HEK293 (cell line): ENCODE results near the gene SAP30L.

ENCODE experiments used
- CTCF ChIP-seq: fragments of 450-650 bp; formaldehyde crosslinking; IDR thresholded peaks from 2 replicates; pipeline ENCODE4 v1.5.1; 2016; ENCODE audit warnings: missing biosample characterization, missing genetic modification characterization
- KLF7 ChIP-seq: fragments of 450-650 bp; formaldehyde crosslinking; IDR thresholded peaks from 2 replicates; pipeline ENCODE4 v1.5.1; 2016; ENCODE audit warnings: missing biosample characterization, missing genetic modification characterization, borderline replicate concordance
- PRDM4 ChIP-seq: fragments of 450-650 bp; formaldehyde crosslinking; IDR thresholded peaks from 2 replicates; pipeline ENCODE4 v1.5.1; 2017; ENCODE audit warnings: missing biosample characterization, missing genetic modification characterization
- REPIN1 ChIP-seq: fragments of 450-650 bp; formaldehyde crosslinking; IDR thresholded peaks from 2 replicates; pipeline ENCODE4 v1.5.1; 2017; ENCODE audit warnings: missing biosample characterization, missing genetic modification characterization, low read depth
- REST ChIP-seq: fragments of 450-650 bp; formaldehyde crosslinking; IDR thresholded peaks from 2 replicates; pipeline ENCODE4 v1.5.1; 2016; ENCODE audit warnings: missing biosample characterization, missing genetic modification characterization
- YY1 ChIP-seq: fragments of 450-650 bp; formaldehyde crosslinking; IDR thresholded peaks from 2 replicates; pipeline ENCODE4 v1.5.1; 2018; ENCODE audit warnings: missing biosample characterization, missing genetic modification characterization
- ZNF184 ChIP-seq: fragments of 450-650 bp; IDR thresholded peaks from 2 replicates; pipeline ENCODE4 v1.5.1; 2018; ENCODE audit warnings: missing biosample characterization, mild to moderate bottlenecking, missing genetic modification characterization
- ZNF202 ChIP-seq: fragments of 450-650 bp; formaldehyde crosslinking; IDR thresholded peaks from 2 replicates; pipeline ENCODE4 v1.5.1; 2016; ENCODE audit warnings: missing biosample characterization, missing genetic modification characterization, borderline replicate concordance
- ZNF280C ChIP-seq: fragments of 450-650 bp; formaldehyde crosslinking; IDR thresholded peaks from 2 replicates; pipeline ENCODE4 v1.5.1; 2016; ENCODE audit warnings: missing biosample characterization, missing genetic modification characterization
- ZNF394 ChIP-seq: fragments of 450-650 bp; formaldehyde crosslinking; IDR thresholded peaks from 2 replicates; pipeline ENCODE4 v1.5.1; 2016; ENCODE audit warnings: missing biosample characterization, missing genetic modification characterization, mild to moderate bottlenecking, moderate library complexity, borderline replicate concordance
- ZNF639 ChIP-seq: fragments of 450-650 bp; formaldehyde crosslinking; IDR thresholded peaks from 2 replicates; pipeline ENCODE4 v1.5.1; 2016; ENCODE audit warnings: missing biosample characterization, missing genetic modification characterization
- ZNF776 ChIP-seq: fragments of 450-650 bp; formaldehyde crosslinking; IDR thresholded peaks from 2 replicates; pipeline ENCODE4 v1.5.0; 2017; ENCODE audit warnings: missing biosample characterization, missing genetic modification characterization, borderline replicate concordance

GRCh38 chr5:154429341-154429740 lies 16.5 kb upstream of the SAP30L start:
- TF ChIP-seq ZNF202 (tag by site-specific recombination) (no peak), REST (tag by site-specific recombination) (no peak), ZNF639 (tag by site-specific recombination) (no peak), ZNF776 (tag by site-specific recombination) (no peak), YY1 (no peak), ZNF184 (tag by site-specific recombination) (no peak), CTCF (tag by site-specific recombination) (no peak), ZNF280C (tag by site-specific recombination) (no peak), KLF7 (tag by site-specific recombination) (no peak), PRDM4 (tag by site-specific recombination) (no peak), REPIN1 (tag by site-specific recombination) (no peak), ZNF394 (no peak)
